Skeletal muscle tissue (tissue), 4 donors: ENCODE results near the gene REXO2. TPM values are rescaled to one million over a fixed set of nuclear protein-coding genes. Genes with fewer than 3 reads are reported as not detected.

Source experiments
- H3K27ac ChIP-seq: one replicate; pipeline ENCODE4 v1.7.0; 2013; ENCODE audit warnings: mild to moderate bottlenecking, low read depth, low read length, inconsistent platforms
- H3K27me3 ChIP-seq, 3 donors: one replicate each; pipeline ENCODE4 v1.7.0; 2013; ENCODE audit warnings: low read length in 3 of 3; ENCODE audit not compliant: control insufficient read depth in 3 of 3, insufficient read depth in 3 of 3
- H3K36me3 ChIP-seq, 3 donors: one replicate each; pipeline ENCODE4 v1.7.0; 2013; ENCODE audit warnings: low read length in 3 of 3; ENCODE audit not compliant: control insufficient read depth in 3 of 3, insufficient read depth in 3 of 3
- H3K4me1 ChIP-seq, 3 donors: one replicate each; pipeline ENCODE4 v1.7.0; 2013; ENCODE audit warnings: low read length in 3 of 3, mild to moderate bottlenecking in 3 of 3; ENCODE audit not compliant: control insufficient read depth in 3 of 3, insufficient read depth in 3 of 3
- H3K4me3 ChIP-seq, 3 donors: one replicate each; pipeline ENCODE4 v1.7.0; 2013; ENCODE audit warnings: low read length in 3 of 3
- H3K9ac ChIP-seq, 3 donors: one replicate each; pipeline ENCODE4 v1.7.0; 2013; ENCODE audit warnings: low read length in 3 of 3, mild to moderate bottlenecking in 3 of 3, moderate library complexity in 2 of 3, low read depth in 1 of 3
- H3K9me3 ChIP-seq, 3 donors: one replicate each; pipeline ENCODE4 v1.7.0; 2013; ENCODE audit warnings: low read length in 3 of 3; ENCODE audit not compliant: control insufficient read depth in 3 of 3
- total RNA-seq: library from RNA; depleted of rRNA; stranded (reverse); fragments of >200 nt; gene quantifications from one replicate; pipeline ENCODE4 v1.2.3, GENCODE V29; 2014
- donor health status: Osteomylitis.

REXO2 gene
- total RNA-seq, 1 donor from 2014 or later = 42.8 TPM

DNA sequence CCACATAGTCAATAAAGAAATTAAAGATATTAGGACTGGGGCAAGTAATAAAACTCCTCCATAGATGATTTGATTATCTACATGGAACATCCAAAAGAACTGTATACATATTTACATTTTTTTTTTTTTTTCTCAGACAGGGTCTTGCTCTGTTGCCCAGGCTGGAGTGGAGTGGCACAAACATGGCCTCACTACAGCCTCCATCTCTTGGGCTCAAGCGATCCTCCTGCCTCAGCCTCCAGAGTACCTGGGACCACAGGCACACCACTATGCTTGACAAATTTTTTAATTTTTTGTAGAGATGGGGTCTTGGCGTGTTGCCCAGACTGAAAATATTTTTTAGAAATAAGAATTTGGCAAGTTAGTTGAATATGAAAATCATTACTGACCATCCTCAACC, 24.7 kb downstream of the REXO2 start:
- Histone ChIP-seq H3K9ac (no peak overlapping the region), H3K4me1 (peaks cover 0 to 5% (median 0%) of the 10 kb centered on the region in 3 donors), H3K9me3 (no peaks in the 10 kb centered on the region), H3K4me3 (no peak overlapping the region), H3K36me3 (peaks cover 0 to 3% (median 0%) of the 10 kb centered on the region in 3 donors), H3K27me3 (no peaks in the 10 kb centered on the region), H3K27ac (no peak overlapping the region)

DNA sequence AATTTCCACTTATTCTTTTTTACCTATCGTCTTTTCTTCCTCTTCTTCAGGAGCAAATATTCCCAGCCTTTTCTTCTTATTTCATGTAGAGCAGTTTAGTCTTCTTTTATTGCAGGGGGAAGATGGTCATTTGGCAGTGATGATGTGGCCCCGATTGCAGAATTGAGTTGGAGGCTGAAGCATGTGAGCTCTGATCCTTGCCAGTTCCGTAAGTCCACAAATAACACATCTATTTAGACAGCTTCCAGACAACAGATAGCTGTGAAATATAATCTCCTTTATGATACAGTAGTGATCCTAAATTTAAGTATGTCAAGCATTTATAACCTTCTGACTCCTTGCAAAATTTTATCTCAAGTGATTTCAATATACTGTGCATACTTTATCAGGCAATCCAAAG, 27.5 kb downstream of the REXO2 start:
- peaks cover 0 to 3% (median 0%) of the 10 kb centered on the region in 3 donors for H3K36me3 ChIP-seq
- H3K4me1 ChIP-seq = peaks cover 0 to 5% (median 0%) of the 10 kb centered on the region in 3 donors
- no peaks in the 10 kb centered on the region for H3K9me3 ChIP-seq
- H3K9ac ChIP-seq = no peak overlapping the region
- H3K27me3 ChIP-seq = no peaks in the 10 kb centered on the region
- H3K27ac ChIP-seq = no peak overlapping the region
- no peak overlapping the region for H3K4me3 ChIP-seq

DNA sequence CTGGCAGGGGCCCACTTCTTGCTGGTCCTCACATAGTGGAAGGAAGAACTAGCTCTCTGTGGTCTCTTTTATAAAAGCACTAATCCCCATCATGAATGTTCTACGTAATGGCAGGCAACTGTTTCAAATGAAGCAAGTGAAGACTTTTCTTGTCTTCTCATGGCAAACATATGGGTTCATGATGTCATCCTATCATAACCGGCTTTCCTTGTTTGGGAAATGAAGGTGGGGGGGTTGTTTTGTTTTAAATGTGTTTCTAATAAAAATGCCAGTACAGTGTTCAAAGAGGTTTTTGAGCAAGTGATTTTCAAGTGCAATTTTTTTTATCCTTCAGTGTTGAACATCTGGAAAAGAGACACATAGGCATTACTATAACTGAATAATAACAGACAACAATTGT, 33.4 kb downstream of the REXO2 start:
- no peaks in the 10 kb centered on the region for H3K4me1 ChIP-seq
- H3K27ac ChIP-seq = no peak overlapping the region
- no peaks in the 10 kb centered on the region for H3K36me3 ChIP-seq
- H3K9ac ChIP-seq = no peak overlapping the region
- H3K27me3 ChIP-seq = no peaks in the 10 kb centered on the region
- no peaks in the 10 kb centered on the region for H3K9me3 ChIP-seq
- no peak overlapping the region for H3K4me3 ChIP-seq

DNA sequence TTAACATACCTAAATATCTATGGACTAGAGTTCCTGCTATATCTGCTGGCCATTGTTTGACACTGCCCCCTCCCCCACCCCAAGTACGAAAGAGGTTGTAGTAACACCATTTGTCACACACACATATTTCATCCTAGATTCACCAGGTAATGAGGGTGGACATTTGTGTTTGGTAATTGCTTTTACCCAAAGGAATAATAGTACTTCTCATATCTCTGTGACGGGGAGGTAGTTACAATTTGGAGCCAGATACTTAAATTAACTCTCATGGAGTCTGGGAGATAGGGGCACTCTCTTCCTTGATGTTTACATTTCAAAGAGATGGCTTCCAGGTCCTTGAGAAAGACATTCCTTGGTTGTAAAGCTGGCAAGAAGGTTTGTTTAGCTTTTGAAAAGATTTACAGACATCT, 38.7 kb downstream of the REXO2 start:
- no peaks in the 10 kb centered on the region for H3K27me3 ChIP-seq
- no peak overlapping the region for H3K4me3 ChIP-seq
- H3K27ac ChIP-seq = no peak overlapping the region
- H3K9me3 ChIP-seq = no peaks in the 10 kb centered on the region
- H3K36me3 ChIP-seq = no peaks in the 10 kb centered on the region
- H3K4me1 ChIP-seq = no peaks in the 10 kb centered on the region
- H3K9ac ChIP-seq = no peak overlapping the region

DNA sequence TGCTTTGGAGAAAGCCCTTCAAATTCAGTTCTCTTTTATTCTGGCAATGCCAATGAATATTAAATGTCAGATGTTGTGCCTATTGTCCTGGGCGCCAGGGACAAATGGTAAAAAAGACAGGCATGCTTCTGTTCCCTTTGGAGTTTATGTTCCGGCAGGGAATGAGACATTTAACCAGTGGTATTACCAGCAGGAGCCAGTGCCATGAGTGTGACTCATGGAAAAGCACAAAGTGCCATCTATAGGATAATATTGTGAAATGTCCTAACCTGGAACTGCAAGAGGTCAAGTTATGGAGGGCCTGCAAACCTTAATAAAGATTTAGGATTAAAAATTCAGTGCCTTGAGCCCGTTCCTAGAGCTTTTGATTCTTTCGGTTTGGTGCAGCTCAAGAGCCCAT, 39.5 kb downstream of the REXO2 start:
- Histone ChIP-seq H3K36me3 (no peaks in the 10 kb centered on the region), H3K4me3 (no peak overlapping the region), H3K4me1 (no peaks in the 10 kb centered on the region), H3K9me3 (no peaks in the 10 kb centered on the region), H3K27me3 (no peaks in the 10 kb centered on the region), H3K9ac (no peak overlapping the region), H3K27ac (no peak overlapping the region)

DNA sequence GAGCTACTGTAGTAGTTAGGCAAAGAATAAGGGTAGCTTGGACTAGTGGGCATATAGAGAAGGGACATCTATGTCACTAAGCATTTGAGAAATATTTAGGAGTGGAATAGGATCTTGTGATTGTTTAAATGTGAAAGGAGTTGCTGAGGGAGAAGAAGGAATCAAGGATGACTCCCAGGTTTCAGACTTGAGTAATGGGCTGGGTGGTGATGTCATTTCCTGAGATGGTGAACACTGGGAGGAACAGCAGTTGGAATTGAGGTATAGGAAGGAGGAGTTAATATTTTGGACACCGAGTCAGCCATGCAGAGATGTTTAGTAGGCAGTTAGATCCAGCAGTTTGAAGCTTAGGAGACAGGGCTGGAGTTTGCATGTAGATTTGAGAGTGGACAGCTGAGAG, 40.1 kb downstream of the REXO2 start:
- Histone ChIP-seq H3K4me1 (no peaks in the 10 kb centered on the region), H3K27ac (no peak overlapping the region), H3K36me3 (no peaks in the 10 kb centered on the region), H3K4me3 (no peak overlapping the region), H3K9me3 (no peaks in the 10 kb centered on the region), H3K9ac (no peak overlapping the region), H3K27me3 (no peaks in the 10 kb centered on the region)

DNA sequence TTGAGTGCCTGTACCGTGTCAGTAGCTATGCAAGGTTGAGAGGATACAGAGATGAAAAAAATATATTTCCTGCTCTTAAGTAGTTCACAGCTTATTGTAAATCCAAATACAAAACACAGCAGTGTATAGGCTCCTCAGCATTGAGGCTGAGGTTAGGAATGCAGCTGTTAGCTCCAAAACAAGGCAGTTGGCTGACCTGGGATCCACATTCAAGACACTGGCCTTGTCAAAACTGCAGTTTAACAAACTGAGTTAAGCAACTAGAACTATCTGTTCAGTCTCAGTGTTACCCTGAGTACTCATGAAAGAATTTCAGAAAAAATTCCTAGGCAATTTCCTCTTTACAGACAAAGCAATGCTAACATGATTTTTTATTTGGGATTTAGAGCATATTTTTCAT, 42.8 kb downstream of the REXO2 start:
- Histone ChIP-seq H3K9ac (no peak overlapping the region), H3K4me1 (no peaks in the 10 kb centered on the region), H3K36me3 (no peaks in the 10 kb centered on the region), H3K27me3 (no peaks in the 10 kb centered on the region), H3K27ac (no peak overlapping the region), H3K4me3 (no peak overlapping the region), H3K9me3 (no peaks in the 10 kb centered on the region)

DNA sequence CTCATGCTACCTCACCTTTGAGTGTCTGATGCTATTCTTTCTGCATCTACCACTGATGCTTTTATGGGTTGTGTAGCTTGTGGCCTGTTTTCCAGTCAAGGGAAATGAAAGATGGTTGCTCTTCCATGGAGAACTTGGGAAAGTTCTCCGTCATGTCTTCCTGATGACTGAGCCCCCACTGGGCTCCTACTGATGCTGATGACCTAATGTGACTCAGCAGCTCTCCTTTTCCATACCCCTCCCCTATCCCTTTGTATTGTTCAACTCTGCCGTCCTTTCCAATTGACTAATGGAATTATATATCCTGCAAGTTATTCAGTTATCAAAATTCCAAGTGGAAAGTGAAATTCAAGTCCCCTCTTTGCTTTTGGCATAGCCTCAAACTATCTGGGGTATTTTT, 44.7 kb downstream of the REXO2 start:
- no peak overlapping the region for H3K4me3 ChIP-seq
- H3K9ac ChIP-seq = no peak overlapping the region
- no peak overlapping the region for H3K27ac ChIP-seq
- no peaks in the 10 kb centered on the region for H3K9me3 ChIP-seq
- H3K36me3 ChIP-seq = no peaks in the 10 kb centered on the region
- H3K4me1 ChIP-seq = no peaks in the 10 kb centered on the region
- no peaks in the 10 kb centered on the region for H3K27me3 ChIP-seq

DNA sequence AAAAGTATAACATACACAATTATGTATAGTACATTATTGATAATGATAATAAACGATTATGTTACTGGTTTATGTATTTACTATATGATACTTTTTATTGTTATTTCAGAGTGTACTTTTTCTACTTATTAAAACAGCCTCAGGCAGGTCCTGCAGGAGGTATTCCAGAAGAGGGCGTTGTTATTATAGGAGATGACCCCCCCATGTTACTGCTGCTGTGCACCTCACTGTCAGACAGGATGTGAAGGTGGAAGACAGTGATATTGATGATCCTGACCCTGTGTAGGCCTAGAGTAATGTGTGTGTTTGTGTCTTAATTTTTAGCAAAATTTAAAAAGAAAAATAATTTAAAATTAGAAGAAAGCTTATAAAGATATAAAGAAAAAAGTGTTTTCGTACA, 57.6 kb downstream of the REXO2 start:
- Histone ChIP-seq H3K36me3 (no peaks in the 10 kb centered on the region), H3K9me3 (no peaks in the 10 kb centered on the region), H3K27me3 (no peaks in the 10 kb centered on the region), H3K4me3 (no peak overlapping the region), H3K27ac (no peak overlapping the region), H3K9ac (no peak overlapping the region), H3K4me1 (no peaks in the 10 kb centered on the region)

DNA sequence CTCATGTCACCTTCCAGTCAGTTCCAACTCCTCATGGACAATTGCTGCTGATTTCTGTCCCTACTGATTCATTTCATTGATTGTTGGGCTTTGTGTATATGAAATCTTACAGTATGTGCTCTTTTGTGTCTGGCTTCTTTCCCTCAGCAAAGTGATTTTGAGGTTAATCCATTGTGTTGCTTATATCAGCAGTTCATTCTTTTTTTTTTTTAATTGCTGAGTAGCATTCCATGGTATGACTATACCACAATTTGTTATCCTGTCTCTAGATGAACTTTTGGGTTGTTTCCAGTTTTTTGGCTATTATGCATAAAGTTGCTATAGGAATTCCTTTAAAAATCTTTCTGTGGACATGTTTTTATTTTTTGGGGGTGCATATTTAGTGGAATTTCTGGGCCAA, 60.5 kb downstream of the REXO2 start:
- Histone ChIP-seq H3K27ac (no peak overlapping the region), H3K9ac (no peak overlapping the region), H3K36me3 (no peaks in the 10 kb centered on the region), H3K4me3 (no peak overlapping the region), H3K4me1 (no peaks in the 10 kb centered on the region), H3K9me3 (no peaks in the 10 kb centered on the region), H3K27me3 (no peaks in the 10 kb centered on the region)
